A673 (cell line): ENCODE data around the gene TLNRD1.

Experiments
- EZH2 ChIP-seq: fragments of 200-600 bp; sonication (generic); IDR thresholded peaks from 2 replicates; pipeline ENCODE4 v1.6.1; 2017; ENCODE audit warnings: borderline replicate concordance, low read depth, mild to moderate bottlenecking, mixed read lengths, antibody characterized with exemption, low read length; ENCODE audit not compliant: poor library complexity, severe bottlenecking
- TF ChIP-seq, protein P1 (sequence below): fragments of 300-800, 200-600 bp; sonication (generic); conservative IDR thresholded peaks from 2 replicates; pipeline ENCODE4 v1.5.1; 2017; ENCODE audit warnings: low read depth, mild to moderate bottlenecking, antibody characterized with exemption, low read length, moderate library complexity, mixed read lengths

DNA sequence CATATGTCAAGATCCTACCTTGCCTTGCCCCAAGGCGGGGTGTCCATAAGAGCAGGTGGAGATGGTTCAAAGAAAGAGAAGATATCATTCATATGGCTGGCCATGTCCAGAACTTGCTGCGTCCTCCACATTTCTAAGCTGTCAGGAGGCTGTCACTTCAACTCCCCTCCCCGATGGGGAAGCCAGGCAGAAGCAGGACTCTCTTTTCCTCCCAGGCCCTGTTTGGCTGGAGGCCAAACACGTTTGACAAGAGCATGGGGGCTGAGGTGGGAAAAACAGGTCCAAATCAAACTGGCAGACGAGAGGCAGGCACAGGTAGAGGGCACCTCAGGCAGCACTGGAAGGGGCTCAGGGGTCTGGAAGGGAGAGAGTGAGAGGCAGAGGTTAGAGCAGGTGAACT is 48.8 kb upstream of the TLNRD1 start:
- TF ChIP-seq EZH2: no peak
- TF ChIP-seq, protein P1, sequence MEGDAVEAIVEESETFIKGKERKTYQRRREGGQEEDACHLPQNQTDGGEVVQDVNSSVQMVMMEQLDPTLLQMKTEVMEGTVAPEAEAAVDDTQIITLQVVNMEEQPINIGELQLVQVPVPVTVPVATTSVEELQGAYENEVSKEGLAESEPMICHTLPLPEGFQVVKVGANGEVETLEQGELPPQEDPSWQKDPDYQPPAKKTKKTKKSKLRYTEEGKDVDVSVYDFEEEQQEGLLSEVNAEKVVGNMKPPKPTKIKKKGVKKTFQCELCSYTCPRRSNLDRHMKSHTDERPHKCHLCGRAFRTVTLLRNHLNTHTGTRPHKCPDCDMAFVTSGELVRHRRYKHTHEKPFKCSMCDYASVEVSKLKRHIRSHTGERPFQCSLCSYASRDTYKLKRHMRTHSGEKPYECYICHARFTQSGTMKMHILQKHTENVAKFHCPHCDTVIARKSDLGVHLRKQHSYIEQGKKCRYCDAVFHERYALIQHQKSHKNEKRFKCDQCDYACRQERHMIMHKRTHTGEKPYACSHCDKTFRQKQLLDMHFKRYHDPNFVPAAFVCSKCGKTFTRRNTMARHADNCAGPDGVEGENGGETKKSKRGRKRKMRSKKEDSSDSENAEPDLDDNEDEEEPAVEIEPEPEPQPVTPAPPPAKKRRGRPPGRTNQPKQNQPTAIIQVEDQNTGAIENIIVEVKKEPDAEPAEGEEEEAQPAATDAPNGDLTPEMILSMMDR: no peak
